Breast epithelium (tissue), 3 donors: Measurements from ENCODE around the gene PLA2G2F.

Source experiments
- CTCF ChIP-seq, 3 donors: fragments of 450-650 bp; IDR thresholded peaks; one replicate each; pipeline ENCODE4 v1.5.1; 2016 to 2017; ENCODE audit warnings: antibody characterized with exemption in 3 of 3, mild to moderate bottlenecking in 3 of 3, moderate library complexity in 3 of 3
- POLR2A ChIP-seq: fragments of 450-650 bp; IDR thresholded peaks from one replicate; pipeline ENCODE4 v1.6.1; 2016; ENCODE audit warnings: antibody characterized with exemption, mild to moderate bottlenecking, moderate library complexity

- TF ChIP-seq CTCF (IDR thresholded peaks at IDR 0.05) = no peak
- no peak for TF ChIP-seq POLR2A
Measured at GRCh38 chr1:20184481-20184900, 45.4 kb downstream of the PLA2G2F start.
